ENCODE measurements around the gene OFD1.
A peak's percentile ranks its signal among the peaks of the same experiment; 100 is the strongest.

DNA sequence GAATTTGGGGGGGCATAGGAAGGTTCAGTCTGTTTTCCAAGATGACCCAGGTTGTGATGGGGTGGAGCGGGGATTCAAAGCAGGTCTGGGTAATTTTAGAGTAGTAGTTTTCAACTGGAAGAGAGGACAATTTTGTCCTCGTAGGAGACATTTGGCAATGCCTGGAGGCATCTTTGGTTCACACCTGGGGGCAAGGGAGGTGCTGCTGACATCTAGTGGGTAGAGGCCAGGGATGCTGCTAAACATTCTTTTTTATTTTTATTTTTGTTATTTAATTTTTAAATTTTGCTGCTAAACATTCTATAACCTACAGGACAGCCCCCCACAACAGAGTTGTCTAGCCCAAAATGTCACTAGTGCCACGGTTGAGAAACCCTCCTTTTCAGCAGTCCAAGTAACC, 43.7 kb upstream of the OFD1 start:
- TF ChIP-seq CREB1 (IDR thresholded peaks at IDR 0.05) (no peak), SUZ12 (IDR thresholded peaks at IDR 0.05; ENCODE audit: low read length) (no peak), GTF2F1 (IDR thresholded peaks at IDR 0.05; ENCODE audit: borderline replicate concordance, low read depth, low read length) (no peak), RAD21 (IDR thresholded peaks at IDR 0.05 in 1 of 2, conservative IDR thresholded peaks at IDR 0.05 in 1 of 2; ENCODE audit: low read depth in 2 of 2, low read length in 2 of 2) (peak; percentile 25 to 31; a peak in 2 of 4 replicates), EP300 (IDR thresholded peaks at IDR 0.05; ENCODE audit: borderline replicate concordance in 1 of 2, low read depth in 2 of 2, low read length in 2 of 2) (no peak), RXRA (IDR thresholded peaks at IDR 0.05; ENCODE audit: insufficient read depth, low read depth, low read length) (no peak)
- TF ChIP-seq, protein P1, sequence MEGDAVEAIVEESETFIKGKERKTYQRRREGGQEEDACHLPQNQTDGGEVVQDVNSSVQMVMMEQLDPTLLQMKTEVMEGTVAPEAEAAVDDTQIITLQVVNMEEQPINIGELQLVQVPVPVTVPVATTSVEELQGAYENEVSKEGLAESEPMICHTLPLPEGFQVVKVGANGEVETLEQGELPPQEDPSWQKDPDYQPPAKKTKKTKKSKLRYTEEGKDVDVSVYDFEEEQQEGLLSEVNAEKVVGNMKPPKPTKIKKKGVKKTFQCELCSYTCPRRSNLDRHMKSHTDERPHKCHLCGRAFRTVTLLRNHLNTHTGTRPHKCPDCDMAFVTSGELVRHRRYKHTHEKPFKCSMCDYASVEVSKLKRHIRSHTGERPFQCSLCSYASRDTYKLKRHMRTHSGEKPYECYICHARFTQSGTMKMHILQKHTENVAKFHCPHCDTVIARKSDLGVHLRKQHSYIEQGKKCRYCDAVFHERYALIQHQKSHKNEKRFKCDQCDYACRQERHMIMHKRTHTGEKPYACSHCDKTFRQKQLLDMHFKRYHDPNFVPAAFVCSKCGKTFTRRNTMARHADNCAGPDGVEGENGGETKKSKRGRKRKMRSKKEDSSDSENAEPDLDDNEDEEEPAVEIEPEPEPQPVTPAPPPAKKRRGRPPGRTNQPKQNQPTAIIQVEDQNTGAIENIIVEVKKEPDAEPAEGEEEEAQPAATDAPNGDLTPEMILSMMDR (IDR thresholded peaks at IDR 0.05; ENCODE audit: control extremely low read depth in 1 of 3, insufficient read depth in 1 of 3, low read depth in 1 of 3, low read length in 3 of 3), result peak; percentile 4 to 22 (median 7)

Measured in H1 (cell line).